ENCODE results near the gene PPIA.

DNA sequence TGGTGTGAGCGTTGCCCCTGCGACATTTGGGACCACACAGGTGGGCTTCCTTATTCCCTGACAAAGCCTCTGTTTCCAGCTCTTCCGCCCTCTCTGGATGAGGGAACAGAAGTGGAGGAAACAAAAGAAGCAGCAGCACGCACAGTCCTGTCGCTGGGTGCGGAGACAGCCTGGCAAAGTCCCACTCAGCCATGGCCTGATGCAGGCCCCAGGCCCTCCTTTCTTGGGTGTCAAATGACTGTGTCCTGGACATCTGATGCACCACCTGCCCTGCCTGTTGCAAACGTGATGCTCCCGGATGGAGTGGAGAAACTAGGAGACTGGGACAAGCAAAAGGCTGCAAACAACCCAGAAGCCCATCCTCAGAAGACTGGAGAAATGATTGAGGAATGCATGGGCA, 27.1 kb upstream of the PPIA start:
- TF ChIP-seq, protein P1, sequence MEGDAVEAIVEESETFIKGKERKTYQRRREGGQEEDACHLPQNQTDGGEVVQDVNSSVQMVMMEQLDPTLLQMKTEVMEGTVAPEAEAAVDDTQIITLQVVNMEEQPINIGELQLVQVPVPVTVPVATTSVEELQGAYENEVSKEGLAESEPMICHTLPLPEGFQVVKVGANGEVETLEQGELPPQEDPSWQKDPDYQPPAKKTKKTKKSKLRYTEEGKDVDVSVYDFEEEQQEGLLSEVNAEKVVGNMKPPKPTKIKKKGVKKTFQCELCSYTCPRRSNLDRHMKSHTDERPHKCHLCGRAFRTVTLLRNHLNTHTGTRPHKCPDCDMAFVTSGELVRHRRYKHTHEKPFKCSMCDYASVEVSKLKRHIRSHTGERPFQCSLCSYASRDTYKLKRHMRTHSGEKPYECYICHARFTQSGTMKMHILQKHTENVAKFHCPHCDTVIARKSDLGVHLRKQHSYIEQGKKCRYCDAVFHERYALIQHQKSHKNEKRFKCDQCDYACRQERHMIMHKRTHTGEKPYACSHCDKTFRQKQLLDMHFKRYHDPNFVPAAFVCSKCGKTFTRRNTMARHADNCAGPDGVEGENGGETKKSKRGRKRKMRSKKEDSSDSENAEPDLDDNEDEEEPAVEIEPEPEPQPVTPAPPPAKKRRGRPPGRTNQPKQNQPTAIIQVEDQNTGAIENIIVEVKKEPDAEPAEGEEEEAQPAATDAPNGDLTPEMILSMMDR (IDR thresholded peaks at IDR 0.05), result no peak
- TF ChIP-seq POLR2A (IDR thresholded peaks at IDR 0.05), result no peak

All from transverse colon (tissue), 3 donors.